WI38 (cell line): ENCODE measurements around the gene TNNT1.

Experiments
- H3K4me3 ChIP-seq: 2 replicates; pipeline ENCODE4 v1.5.1; 2011; ENCODE audit warnings: low read depth, mild to moderate bottlenecking, control low read depth, low read length
- TF ChIP-seq, protein P1 (sequence below): IDR thresholded peaks from 2 replicates; pipeline ENCODE4 v1.5.1; 2012; ENCODE audit warnings: low read depth, mild to moderate bottlenecking, control low read depth, low read length

Gene TNNT1

DNA sequence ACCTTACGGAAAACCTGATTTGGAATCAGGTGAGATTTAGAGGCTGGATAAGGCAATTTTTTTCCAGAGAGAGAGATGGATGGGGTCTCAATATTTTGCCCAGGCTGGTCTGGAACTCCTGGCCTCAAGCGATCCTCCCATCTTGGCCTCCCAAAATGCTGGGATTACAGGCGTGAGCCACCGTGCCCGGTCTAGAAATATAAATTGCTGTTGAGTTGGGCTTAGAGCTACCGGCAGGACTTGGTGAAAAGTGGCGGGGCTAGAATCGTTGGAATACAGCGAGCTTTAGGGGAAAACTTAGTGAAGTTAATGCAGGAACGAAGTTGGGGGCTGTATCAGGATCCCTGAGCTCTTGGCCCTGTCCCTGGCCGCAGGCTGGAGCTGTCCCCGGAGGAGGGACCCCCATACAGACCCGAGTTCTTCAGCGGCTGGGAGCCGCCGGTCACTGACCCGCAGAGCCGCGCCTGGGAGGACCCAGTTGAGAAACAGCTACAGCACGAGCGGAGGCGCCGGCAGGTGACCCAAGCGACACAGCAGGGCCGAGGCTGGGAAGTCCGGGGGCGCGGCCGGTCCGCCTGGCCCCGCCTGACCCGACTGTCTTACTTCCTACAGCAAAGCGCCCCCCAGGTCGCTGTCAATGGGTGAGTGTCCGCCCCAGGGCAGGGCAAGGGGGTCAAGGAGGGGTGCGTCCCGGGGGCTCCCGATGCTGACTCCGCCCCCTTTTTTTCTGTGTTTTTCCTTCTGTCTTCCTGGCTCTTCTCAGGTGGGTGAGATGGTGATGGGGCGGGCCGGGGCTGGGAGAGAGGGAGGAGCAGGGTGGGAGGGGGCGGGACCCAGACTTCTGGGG is 65.8 kb downstream of the TNNT1 start:
- TF ChIP-seq, protein P1, sequence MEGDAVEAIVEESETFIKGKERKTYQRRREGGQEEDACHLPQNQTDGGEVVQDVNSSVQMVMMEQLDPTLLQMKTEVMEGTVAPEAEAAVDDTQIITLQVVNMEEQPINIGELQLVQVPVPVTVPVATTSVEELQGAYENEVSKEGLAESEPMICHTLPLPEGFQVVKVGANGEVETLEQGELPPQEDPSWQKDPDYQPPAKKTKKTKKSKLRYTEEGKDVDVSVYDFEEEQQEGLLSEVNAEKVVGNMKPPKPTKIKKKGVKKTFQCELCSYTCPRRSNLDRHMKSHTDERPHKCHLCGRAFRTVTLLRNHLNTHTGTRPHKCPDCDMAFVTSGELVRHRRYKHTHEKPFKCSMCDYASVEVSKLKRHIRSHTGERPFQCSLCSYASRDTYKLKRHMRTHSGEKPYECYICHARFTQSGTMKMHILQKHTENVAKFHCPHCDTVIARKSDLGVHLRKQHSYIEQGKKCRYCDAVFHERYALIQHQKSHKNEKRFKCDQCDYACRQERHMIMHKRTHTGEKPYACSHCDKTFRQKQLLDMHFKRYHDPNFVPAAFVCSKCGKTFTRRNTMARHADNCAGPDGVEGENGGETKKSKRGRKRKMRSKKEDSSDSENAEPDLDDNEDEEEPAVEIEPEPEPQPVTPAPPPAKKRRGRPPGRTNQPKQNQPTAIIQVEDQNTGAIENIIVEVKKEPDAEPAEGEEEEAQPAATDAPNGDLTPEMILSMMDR, result no peak
- H3K4me3 ChIP-seq, result no peak overlapping the region
